CD4-positive, alpha-beta T cell treated with Interleukin-17A for 4 hours (primary cell): Measurements from ENCODE around the gene CNP.

Experiments used
- DNase-seq: peaks from one replicate; pipeline ENCODE4 v3.0.0-alpha.2; 2020; ENCODE audit warnings: mixed read lengths

The CNP gene

GRCh38 chr17:41973408-41973811 lies 6.8 kb downstream of the CNP start:
- DNase-seq, result no peak

GRCh38 chr17:41974031-41974430 lies 7.4 kb downstream of the CNP start:
- DNase-seq, result no peak

GRCh38 chr17:41974658-41975057 lies 8.1 kb downstream of the CNP start:
- DNase-seq, result no peak

- DNase-seq, result no peak
These were observed 8.8 kb downstream of the CNP start for GRCh38 chr17:41975099-41976083.

GRCh38 chr17:41976142-41976768 lies 9.7 kb downstream of the CNP start:
- no peak for DNase-seq

GRCh38 chr17:41977991-41978390 lies 11.4 kb downstream of the CNP start:
- no peak for DNase-seq

GRCh38 chr17:41982026-41982760 lies 15.6 kb downstream of the CNP start:
- DNase-seq, result no peak

GRCh38 chr17:41984454-41984853 lies 17.9 kb downstream of the CNP start:
- no peak for DNase-seq

GRCh38 chr17:41985919-41986318 lies 19.3 kb downstream of the CNP start:
- DNase-seq, result no peak

- DNase-seq, result no peak
These were observed 20.0 kb downstream of the CNP start for GRCh38 chr17:41986634-41987033.

- no peak for DNase-seq
These were observed 21.0 kb downstream of the CNP start for GRCh38 chr17:41987642-41988041.

- no peak for DNase-seq
These were observed 21.8 kb downstream of the CNP start for GRCh38 chr17:41988418-41988817.

GRCh38 chr17:41989702-41990419 lies 23.3 kb downstream of the CNP start:
- DNase-seq, result no peak

GRCh38 chr17:41992576-41992975 lies 26.0 kb downstream of the CNP start:
- no peak for DNase-seq

GRCh38 chr17:41996855-41997164 lies 30.2 kb downstream of the CNP start:
- no peak for DNase-seq

GRCh38 chr17:41998497-41998896 lies 31.9 kb downstream of the CNP start:
- DNase-seq, result no peak

GRCh38 chr17:42000413-42001133 lies 34.0 kb downstream of the CNP start:
- no peak for DNase-seq

GRCh38 chr17:42001729-42002128 lies 35.1 kb downstream of the CNP start:
- DNase-seq, result no peak

- no peak for DNase-seq
These were observed 35.7 kb downstream of the CNP start for GRCh38 chr17:42002175-42002791.

GRCh38 chr17:42002792-42003301 lies 36.3 kb downstream of the CNP start:
- no peak for DNase-seq

GRCh38 chr17:42005166-42005565 lies 38.6 kb downstream of the CNP start:
- no peak for DNase-seq

- DNase-seq, result no peak
These were observed 42.6 kb downstream of the CNP start for GRCh38 chr17:42009170-42009569.
